SK-N-MC (cell line): Measurements from ENCODE around the gene CFAP65.

Experiments used
- EZH2 ChIP-seq: fragments of 200-600 bp; sonication (generic); IDR thresholded peaks from one replicate; pipeline ENCODE4 v1.6.1; 2017; ENCODE audit warnings: antibody characterized with exemption
- FOXP2 ChIP-seq: optimal IDR thresholded peaks from 2 replicates; pipeline ENCODE3; 2011; ENCODE audit warnings: mild to moderate bottlenecking, moderate library complexity; ENCODE audit not compliant: insufficient read depth; ENCODE audit errors: extremely low read length, control extremely low read depth
- POLR2AphosphoS5 ChIP-seq: IDR thresholded peaks from 2 replicates; pipeline ENCODE4 v1.6.1; 2012; ENCODE audit warnings: mild to moderate bottlenecking, low read depth, low read length, borderline replicate concordance

DNA sequence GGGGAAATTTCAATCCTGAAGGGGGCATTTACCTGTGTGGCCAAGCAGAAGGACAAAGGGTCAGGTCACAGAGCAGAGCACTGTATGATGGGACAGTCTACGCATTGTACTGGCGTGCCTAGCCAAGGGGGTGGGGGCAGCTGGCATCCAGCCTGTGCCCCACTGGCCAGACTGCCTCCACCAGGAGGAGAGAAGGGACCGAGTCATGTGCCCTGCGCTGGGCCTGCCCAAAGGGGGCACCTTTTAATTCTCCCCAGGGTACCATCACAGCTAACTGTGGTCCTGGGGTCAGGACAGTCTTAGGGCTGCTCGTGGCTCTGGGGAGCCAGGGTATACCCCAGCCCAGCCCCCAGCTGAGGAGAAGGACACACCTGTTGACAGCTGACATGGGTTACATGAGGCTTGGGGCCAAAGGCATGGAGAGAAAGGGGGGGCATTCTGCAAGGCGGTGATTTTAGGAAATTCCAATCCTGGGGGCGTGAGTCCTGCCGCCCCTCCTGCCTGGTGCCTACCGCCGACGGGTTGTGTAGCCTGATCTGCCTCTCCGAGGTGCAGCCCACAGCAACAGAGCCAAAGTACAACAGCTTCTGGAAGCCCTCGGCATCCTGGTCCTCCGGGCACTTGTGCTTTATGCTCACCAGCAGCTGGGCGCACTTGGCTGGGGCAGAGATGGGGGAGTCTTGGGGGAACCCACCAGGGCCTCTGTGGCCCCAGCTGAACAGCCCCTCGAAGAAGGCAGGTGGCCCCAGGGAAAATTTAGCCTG, 11.0 kb downstream of the CFAP65 start:
- TF ChIP-seq POLR2AphosphoS5: no peak
- TF ChIP-seq EZH2: no peak
- TF ChIP-seq FOXP2: no peak
